Peyer's patch (tissue), 4 donors: Measurements from ENCODE around the gene ACCS.

ENCODE experiments used
- CTCF ChIP-seq, 6 experiments: fragments of 450-650 bp in 4 of 6; fragments of 200-600 bp in 2 of 6; sonication (generic) in 1 of 6; IDR thresholded peaks; one replicate each; pipeline ENCODE4 v1.5.1; 2017 to 2019; ENCODE audit warnings: antibody characterized with exemption in 6 of 6, mild to moderate bottlenecking in 3 of 6, moderate library complexity in 1 of 6
- POLR2A ChIP-seq, 2 donors: fragments of 450-650 bp; IDR thresholded peaks; one replicate each; pipeline ENCODE4 v1.5.1; 2017; ENCODE audit warnings: antibody characterized with exemption in 2 of 2, mild to moderate bottlenecking in 2 of 2, moderate library complexity in 2 of 2

GRCh38 chr11:44018829-44019228, 47.2 kb upstream of the ACCS start:
- no peak for TF ChIP-seq CTCF (IDR thresholded peaks at IDR 0.05)
- no peak for TF ChIP-seq POLR2A (IDR thresholded peaks at IDR 0.05)
